Fibroblast of pulmonary artery (primary cell): ENCODE measurements around the gene TTC28.
"Not testable (repeated sequence)": the region's sequence is repeated elsewhere in the genome, so short reads cannot be mapped to it uniquely, and the experiment has no call there.

Experiments
- DNase-seq: peaks from one replicate; pipeline ENCODE4 v3.0.0-alpha.2; 2010; ENCODE audit warnings: low read depth
- H3K4me3 ChIP-seq: replicated peaks from 2 replicates; pipeline ENCODE4 v1.5.1; 2011; ENCODE audit warnings: low read depth, mild to moderate bottlenecking, control low read depth, low read length, moderate library complexity
- TF ChIP-seq, protein P1 (sequence below): IDR thresholded peaks from 2 replicates; pipeline ENCODE4 v1.5.1; 2011; ENCODE audit warnings: mild to moderate bottlenecking, control low read depth, low read length, inconsistent platforms; ENCODE audit errors: missing control alignments

TTC28 gene

DNA sequence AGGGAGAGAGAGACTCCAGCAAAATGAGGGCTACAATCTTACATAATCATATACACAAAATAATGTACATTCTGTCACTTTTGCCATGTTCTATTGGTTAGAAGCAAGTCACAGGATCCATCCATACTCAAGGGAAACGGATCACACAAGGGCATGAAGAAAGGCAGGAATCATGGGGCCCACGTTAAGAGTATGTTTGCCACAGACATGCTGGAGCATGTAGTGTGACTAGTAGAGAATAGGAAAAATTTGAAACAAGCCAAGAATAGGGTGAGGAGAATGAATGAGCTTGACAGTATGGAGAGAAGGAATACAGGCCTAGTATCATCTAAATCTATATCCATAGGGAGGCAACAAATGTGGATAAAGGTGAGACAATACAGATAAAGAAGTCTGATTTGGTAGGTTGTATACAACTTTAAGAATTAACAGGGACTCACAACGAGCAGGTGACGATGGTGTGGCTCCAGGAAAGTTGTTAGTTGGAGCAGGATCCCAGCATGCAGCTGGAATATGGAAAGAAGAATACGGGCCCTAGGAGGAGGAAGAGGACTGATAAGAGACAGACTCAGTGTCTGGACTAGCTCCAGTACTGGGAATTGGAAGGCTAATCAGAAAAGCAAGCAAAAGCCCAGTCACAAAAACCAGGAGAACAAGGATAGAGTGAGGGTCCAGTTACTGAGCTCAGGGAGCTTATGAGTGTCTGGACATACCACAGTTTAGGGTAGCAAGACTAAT is 458.8 kb downstream of the TTC28 start:
- DNase-seq: no peak
- H3K4me3 ChIP-seq: no peak overlapping the region
- TF ChIP-seq, protein P1, sequence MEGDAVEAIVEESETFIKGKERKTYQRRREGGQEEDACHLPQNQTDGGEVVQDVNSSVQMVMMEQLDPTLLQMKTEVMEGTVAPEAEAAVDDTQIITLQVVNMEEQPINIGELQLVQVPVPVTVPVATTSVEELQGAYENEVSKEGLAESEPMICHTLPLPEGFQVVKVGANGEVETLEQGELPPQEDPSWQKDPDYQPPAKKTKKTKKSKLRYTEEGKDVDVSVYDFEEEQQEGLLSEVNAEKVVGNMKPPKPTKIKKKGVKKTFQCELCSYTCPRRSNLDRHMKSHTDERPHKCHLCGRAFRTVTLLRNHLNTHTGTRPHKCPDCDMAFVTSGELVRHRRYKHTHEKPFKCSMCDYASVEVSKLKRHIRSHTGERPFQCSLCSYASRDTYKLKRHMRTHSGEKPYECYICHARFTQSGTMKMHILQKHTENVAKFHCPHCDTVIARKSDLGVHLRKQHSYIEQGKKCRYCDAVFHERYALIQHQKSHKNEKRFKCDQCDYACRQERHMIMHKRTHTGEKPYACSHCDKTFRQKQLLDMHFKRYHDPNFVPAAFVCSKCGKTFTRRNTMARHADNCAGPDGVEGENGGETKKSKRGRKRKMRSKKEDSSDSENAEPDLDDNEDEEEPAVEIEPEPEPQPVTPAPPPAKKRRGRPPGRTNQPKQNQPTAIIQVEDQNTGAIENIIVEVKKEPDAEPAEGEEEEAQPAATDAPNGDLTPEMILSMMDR: no peak

DNA sequence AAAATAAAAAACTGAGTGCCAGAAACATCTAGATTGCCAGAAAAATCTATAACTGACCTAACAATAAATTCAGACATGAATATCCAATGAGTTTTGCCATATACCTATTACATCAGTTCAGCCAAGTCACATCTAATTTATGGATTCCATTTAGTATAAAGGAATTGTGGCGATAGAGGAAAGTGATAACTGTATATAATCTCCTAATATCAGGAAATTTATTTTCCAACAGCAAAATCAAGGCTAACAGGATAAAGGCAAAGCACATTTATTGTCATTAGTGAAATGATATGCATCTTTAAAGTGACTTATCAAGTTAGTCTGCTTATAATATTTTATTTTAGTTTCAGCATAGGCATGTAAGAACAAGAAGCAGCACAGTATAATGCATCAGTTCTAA is 462.4 kb downstream of the TTC28 start:
- DNase-seq: no peak
- no peak overlapping the region for H3K4me3 ChIP-seq

DNA sequence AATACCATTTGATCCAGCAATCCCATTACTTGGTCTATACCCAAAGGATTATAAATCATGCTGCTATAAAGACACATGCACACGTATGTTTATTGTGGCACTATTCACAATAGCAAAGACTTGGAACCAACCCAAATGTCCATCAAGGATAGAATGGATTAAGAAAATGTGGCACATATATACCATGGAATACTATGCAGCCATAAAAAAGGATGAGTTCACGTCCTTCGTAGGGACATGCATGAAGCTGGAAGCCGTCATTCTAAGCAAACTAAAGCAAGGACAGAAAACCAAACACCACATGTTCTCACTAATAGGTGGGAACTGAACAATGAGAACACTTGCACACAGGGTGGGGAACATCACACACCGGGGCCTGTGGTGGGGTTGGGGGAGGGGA is 464.9 kb downstream of the TTC28 start:
- not testable (repeated sequence) for H3K4me3 ChIP-seq, DNase-seq

More for the DNA sequence above, 462.4 kb downstream of the TTC28 start:
- TF ChIP-seq, protein P1: no peak

DNA sequence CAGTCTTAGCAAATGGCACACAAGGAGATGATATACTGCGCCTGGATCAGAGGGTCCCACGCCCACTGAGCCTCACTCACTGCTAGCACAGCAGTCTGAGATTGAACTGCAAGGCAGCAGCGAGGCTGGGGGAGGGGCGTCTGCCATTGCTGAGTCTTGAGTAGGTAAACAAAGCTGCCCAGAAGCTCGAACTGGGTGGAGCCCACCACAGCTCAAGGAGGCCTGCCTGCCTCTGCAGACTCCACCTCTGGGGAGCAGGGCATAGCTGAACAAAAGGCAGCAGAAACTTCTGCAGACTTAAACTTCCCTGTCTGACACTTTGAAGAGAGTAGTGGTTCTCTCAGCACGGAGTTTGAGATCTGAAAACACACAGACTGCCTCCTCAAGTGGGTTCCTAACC is 470.2 kb downstream of the TTC28 start:
- DNase-seq, H3K4me3 ChIP-seq: not testable (repeated sequence)

DNA sequence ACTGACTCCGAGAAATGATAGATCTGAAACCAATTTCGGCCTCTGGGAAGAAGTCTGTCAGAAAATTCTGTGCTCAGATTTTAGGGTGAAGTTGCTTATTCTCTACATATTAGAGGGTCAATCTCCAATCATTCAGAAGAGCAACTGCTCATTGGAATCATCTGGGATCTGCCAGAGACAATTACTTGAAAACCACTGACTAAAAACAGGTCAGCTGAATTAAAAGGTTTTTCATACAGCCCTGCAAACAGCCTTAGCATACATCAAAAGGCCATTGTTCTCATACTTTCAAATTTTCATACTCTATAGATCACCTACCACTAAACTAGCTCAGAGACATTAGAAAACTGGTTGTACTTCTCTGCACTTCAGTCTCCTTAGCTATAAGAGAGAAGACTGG is 470.9 kb downstream of the TTC28 start:
- TF ChIP-seq, protein P1: no peak

DNA sequence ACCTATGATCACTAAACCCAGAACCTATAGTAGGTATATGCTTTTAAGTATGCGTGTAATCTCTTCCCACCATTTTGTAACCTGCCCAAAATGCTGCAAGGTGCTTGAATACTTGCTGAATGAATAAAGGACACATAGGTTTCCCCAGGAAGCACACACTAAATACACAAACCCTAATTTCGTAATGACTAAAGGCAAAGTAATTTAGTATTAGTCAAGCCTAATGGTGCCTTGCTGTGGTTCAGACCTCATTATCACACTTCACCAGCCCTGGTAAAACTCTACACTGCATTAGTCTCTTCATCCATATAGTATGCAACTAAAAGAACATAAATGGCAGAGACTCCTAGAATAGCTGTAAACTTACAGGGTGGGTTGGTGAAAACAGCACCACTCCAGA is 471.6 kb downstream of the TTC28 start:
- TF ChIP-seq, protein P1: no peak
- DNase-seq: no peak
- no peak overlapping the region for H3K4me3 ChIP-seq

More for the DNA sequence above, 470.9 kb downstream of the TTC28 start:
- H3K4me3 ChIP-seq: no peak overlapping the region
- DNase-seq: no peak

DNA sequence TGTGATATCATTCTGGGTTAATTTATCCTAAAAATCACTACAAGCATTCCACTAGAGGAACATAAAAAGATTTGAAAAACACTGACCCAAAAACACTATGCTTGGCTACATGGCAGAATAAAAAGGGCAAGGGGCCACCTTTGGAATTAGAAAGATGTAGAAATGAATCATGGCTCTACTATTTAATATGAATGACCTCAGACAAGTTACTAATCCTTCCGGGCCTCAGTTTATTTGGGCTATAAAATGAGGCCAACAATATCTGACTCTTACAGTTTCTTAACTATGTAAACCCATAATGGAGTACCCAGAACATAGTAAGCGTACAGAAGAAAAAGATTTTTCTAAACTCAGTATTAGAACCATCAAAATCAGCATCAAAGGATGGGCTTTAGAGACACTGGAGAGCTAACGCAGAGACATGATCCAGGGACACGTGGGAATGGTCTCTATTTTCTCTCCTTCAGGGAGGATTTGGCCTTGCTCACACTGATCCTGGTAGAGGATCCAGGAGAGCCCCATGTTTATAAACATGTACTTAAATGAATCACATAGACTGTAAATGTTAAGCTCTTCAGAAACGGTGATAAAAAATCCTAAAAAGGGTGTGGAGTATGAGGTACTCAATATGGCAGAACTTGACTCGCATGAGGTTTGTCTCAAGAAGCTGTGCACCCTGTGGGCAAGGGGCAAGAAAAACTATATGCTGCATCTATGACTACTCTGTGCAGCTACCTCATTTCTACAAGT is 472.2 kb downstream of the TTC28 start:
- DNase-seq: peak; percentile 20
- TF ChIP-seq, protein P1: no peak
- no peak overlapping the region for H3K4me3 ChIP-seq

DNA sequence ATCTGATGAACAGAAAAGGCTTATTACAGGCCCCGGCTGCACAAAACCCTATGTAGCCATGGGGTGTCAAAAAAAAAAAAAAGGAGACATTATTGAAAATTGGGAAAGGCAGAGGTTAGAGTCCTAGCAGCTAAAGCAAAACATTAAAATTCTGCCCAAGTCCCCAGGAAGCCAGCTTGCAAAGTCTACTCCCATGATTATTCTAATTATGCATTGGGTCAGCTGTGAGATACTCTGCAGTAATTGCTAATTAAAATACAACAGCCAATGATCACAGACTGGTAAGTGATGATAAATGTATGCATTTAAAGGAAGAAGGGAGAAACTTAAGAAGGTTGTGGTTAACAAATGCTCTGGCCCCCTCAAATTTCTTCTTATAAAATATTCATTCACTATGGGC is 473.7 kb downstream of the TTC28 start:
- no peak for DNase-seq
- TF ChIP-seq, protein P1: no peak
- H3K4me3 ChIP-seq: no peak overlapping the region
